ENCODE results near the gene CDYL2. TPM values are rescaled to one million over a fixed set of nuclear protein-coding genes. Genes with fewer than 3 reads are reported as not detected.

The CDYL2 gene
- total and polyA plus RNA-seq, 8 donors, result 4.6 to 16.0 (median 5.7) TPM

DNA sequence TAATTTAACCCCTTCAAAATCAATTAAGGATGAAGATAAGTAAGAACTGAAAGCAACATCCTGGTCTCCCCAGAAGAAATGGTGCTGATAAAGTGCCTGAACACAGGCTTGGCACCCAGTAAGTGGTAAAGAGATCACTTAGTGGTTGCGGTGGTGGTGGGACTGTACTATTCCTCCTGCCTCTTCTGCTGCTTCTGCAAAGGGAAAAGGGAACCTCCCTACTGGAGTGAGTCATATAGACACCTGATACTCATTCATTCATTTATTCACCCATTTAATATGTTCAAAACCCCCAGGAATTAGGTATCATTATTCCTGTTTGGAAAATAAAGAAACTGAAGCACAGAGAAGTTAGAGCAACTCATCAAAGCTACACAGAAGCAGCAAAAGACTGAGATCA lies 60.6 kb downstream of the CDYL2 start:
- intact Hi-C loops (cut with DNase I), result no loop called here
- DNase-seq (no peak), ATAC-seq (no peak)
- no peak overlapping the region for H3K27ac ChIP-seq
- H3K27me3 ChIP-seq, result no peaks in the 10 kb centered on the region
- peaks cover 0 to 20% of the 10 kb centered on the region in 2 donors for H3K9me3 ChIP-seq
- no peak overlapping the region for H3K4me3 ChIP-seq
- no peaks in the 10 kb centered on the region for H3K36me3 ChIP-seq
- TF ChIP-seq, protein P1, sequence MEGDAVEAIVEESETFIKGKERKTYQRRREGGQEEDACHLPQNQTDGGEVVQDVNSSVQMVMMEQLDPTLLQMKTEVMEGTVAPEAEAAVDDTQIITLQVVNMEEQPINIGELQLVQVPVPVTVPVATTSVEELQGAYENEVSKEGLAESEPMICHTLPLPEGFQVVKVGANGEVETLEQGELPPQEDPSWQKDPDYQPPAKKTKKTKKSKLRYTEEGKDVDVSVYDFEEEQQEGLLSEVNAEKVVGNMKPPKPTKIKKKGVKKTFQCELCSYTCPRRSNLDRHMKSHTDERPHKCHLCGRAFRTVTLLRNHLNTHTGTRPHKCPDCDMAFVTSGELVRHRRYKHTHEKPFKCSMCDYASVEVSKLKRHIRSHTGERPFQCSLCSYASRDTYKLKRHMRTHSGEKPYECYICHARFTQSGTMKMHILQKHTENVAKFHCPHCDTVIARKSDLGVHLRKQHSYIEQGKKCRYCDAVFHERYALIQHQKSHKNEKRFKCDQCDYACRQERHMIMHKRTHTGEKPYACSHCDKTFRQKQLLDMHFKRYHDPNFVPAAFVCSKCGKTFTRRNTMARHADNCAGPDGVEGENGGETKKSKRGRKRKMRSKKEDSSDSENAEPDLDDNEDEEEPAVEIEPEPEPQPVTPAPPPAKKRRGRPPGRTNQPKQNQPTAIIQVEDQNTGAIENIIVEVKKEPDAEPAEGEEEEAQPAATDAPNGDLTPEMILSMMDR (IDR thresholded peaks at IDR 0.05), result no peak
- H3K4me1 ChIP-seq, result no peaks in the 10 kb centered on the region

GRCh38 chr16:80743273-80743672 lies 61.1 kb downstream of the CDYL2 start:
- TF ChIP-seq, protein P1 (IDR thresholded peaks at IDR 0.05), result no peak
- Histone ChIP-seq H3K27me3 (no peaks in the 10 kb centered on the region), H3K36me3 (no peaks in the 10 kb centered on the region), H3K27ac (no peak overlapping the region), H3K4me1 (no peaks in the 10 kb centered on the region), H3K9me3 (peaks cover 0 to 20% of the 10 kb centered on the region in 2 donors), H3K4me3 (no peak overlapping the region)
- no peak for DNase-seq
- intact Hi-C loops (cut with DNase I), result no loop called here
- ATAC-seq, result no peak

DNA sequence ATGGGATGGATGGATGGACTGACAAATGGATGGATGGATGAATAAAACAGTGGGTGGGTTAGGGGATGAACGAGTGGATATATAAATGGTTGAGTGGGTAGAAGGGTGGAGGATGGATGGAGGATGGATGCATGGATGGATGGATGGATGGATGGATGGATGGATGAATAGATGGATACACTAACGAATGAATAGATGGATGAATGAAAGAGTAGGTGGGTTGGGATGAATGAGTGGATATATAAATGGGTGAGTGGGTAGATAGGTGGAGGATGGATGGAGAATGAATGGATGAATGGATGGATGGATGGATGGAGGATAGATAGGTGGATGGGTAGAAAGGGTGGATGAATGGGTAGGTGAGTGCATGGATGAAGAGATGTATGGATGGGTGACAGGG lies 62.1 kb downstream of the CDYL2 start:
- DNase-seq (no peak), ATAC-seq (no peak)
- H3K27ac ChIP-seq, result no peak overlapping the region
- no peaks in the 10 kb centered on the region for H3K27me3 ChIP-seq
- intact Hi-C loops (cut with DNase I), result no loop called here
- H3K4me1 ChIP-seq, result no peaks in the 10 kb centered on the region
- H3K9me3 ChIP-seq, result peaks cover 0 to 20% of the 10 kb centered on the region in 2 donors
- no peaks in the 10 kb centered on the region for H3K36me3 ChIP-seq
- H3K4me3 ChIP-seq, result no peak overlapping the region
- TF ChIP-seq, protein P1 (IDR thresholded peaks at IDR 0.05), result no peak

DNA sequence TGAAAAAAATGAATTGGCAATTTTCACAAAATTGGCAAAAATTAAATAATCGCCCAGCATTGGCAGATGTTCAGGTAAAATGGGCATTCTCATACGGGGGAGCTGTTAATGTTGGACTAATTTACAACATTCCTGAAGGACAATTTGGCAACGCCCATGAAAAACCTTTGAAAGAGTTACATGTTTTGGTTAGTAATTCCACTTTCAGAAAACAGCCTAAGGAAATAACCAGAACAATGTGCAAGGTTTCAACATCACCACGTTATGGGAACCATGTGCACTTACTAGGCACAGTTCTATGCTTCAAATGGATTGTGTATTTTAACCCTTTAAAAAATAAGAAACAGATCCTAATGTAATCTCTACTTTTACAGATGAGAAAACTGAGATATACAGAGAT lies 62.7 kb downstream of the CDYL2 start:
- ATAC-seq, result no peak

GRCh38 chr16:80739523-80739922 lies 64.9 kb downstream of the CDYL2 start:
- intact Hi-C loops (cut with DNase I), result no loop called here
- DNase-seq, result no peak
- H3K27ac ChIP-seq, result no peak overlapping the region
- TF ChIP-seq, protein P1 (IDR thresholded peaks at IDR 0.05), result no peak
- peaks cover 0 to 20% of the 10 kb centered on the region in 2 donors for H3K9me3 ChIP-seq
- no peaks in the 10 kb centered on the region for H3K27me3 ChIP-seq
- no peak overlapping the region for H3K4me3 ChIP-seq
- no peaks in the 10 kb centered on the region for H3K36me3 ChIP-seq
- H3K4me1 ChIP-seq, result no peaks in the 10 kb centered on the region
- no peak for ATAC-seq

More for the DNA sequence above, 62.7 kb downstream of the CDYL2 start:
- Histone ChIP-seq H3K27ac (no peak overlapping the region), H3K9me3 (peaks cover 0 to 20% of the 10 kb centered on the region in 2 donors), H3K36me3 (no peaks in the 10 kb centered on the region), H3K27me3 (no peaks in the 10 kb centered on the region), H3K4me3 (no peak overlapping the region), H3K4me1 (no peaks in the 10 kb centered on the region)
- intact Hi-C loops (cut with DNase I), result no loop called here
- TF ChIP-seq, protein P1 (IDR thresholded peaks at IDR 0.05), result no peak
- DNase-seq, result no peak
